B cell (primary cell): Measurements from ENCODE around the gene IFT88. TPM values are rescaled to one million over a fixed set of nuclear protein-coding genes. Genes with fewer than 3 reads are reported as not detected.
A peak's percentile ranks its signal among the peaks of the same experiment; 100 is the strongest.

Experiments
- ATAC-seq: fragments of 200-7000 bp; cut with Tn5 transposase; one replicate; pipeline ENCODE4 v1.10.0; 2021; ENCODE audit warnings: low read depth, mild to moderate bottlenecking, moderate number of reproducible peaks, moderate library complexity
- CTCF ChIA-PET: fragments of 350-600 bp; sonication (Branson Sonifier 250); formaldehyde crosslinking; loops from one replicate; lab custom pipeline; 2021; ENCODE audit warnings: antibody characterized with exemption, inconsistent platforms; lab: Charles Lee
- POLR2A ChIA-PET: fragments of 350-600 bp; sonication (Branson Sonifier 250); formaldehyde crosslinking; loops from one replicate; lab custom pipeline; 2021; ENCODE audit warnings: antibody characterized with exemption; lab: Charles Lee
- DNase-seq: peaks from one replicate; pipeline ENCODE4 v3.0.0; 2013
- H2AFZ ChIP-seq: 2 replicates; pipeline ENCODE4 v1.6.1; 2012; ENCODE audit warnings: mild to moderate bottlenecking, low read depth, low read length; ENCODE audit not compliant: insufficient read depth, poor library complexity, severe bottlenecking
- H3K27ac ChIP-seq, 2 donors: 1 replicate in 1 of 2; 2 replicates in 1 of 2; pipeline ENCODE4 v1.5.1; 2012 to 2013; ENCODE audit warnings: low read length in 2 of 2, mild to moderate bottlenecking in 2 of 2, moderate library complexity in 1 of 2
- H3K27me3 ChIP-seq, 4 experiments: fragments of 200-600 bp in 1 of 4; sonication (generic) in 1 of 4; replicated peaks in 1 of 4; 1 replicate in 2 of 4; 2 replicates in 2 of 4; pipeline versions ENCODE4 v1.6.1 to v1.7.0; 2013 to 2016; ENCODE audit warnings: low read length in 3 of 4, mild to moderate bottlenecking in 2 of 4, mixed read lengths in 1 of 4, moderate library complexity in 1 of 4; ENCODE audit not compliant: insufficient read depth in 4 of 4, control insufficient read depth in 3 of 4; ENCODE audit errors: control extremely low read depth in 1 of 4
- H3K36me3 ChIP-seq, 2 experiments: replicated peaks in 1 of 2; 1 replicate in 1 of 2; 2 replicates in 1 of 2; pipeline versions ENCODE4 v1.6.1 to v1.7.1; 2013; ENCODE audit warnings: low read length in 1 of 2; ENCODE audit not compliant: insufficient read depth in 2 of 2, control insufficient read depth in 1 of 2; ENCODE audit errors: control extremely low read depth in 1 of 2, extremely low read depth in 1 of 2
- H3K4me1 ChIP-seq, 2 donors: fragments of 200-600 bp in 1 of 2; sonication (generic) in 1 of 2; 1 replicate in 1 of 2; 2 replicates in 1 of 2; pipeline versions ENCODE4 v1.5.1 to v1.6.1; 2013 to 2017; ENCODE audit warnings: low read length in 2 of 2; ENCODE audit not compliant: control insufficient read depth in 2 of 2, insufficient read depth in 2 of 2
- H3K4me2 ChIP-seq: replicated peaks from 2 replicates; pipeline ENCODE3; 2012; ENCODE audit warnings: mild to moderate bottlenecking, low read depth, low read length; ENCODE audit not compliant: poor library complexity, severe bottlenecking
- H3K4me3 ChIP-seq, 5 experiments: fragments of 200-600 bp in 1 of 5; sonication (generic) in 1 of 5; 1 replicate in 3 of 5; 2 replicates in 2 of 5; pipeline versions ENCODE4 v1.5.1 to v1.7.0; 2011 to 2016; ENCODE audit warnings: low read length in 4 of 5, mild to moderate bottlenecking in 4 of 5, low read depth in 2 of 5, control low read depth in 1 of 5, moderate library complexity in 1 of 5; ENCODE audit not compliant: insufficient read depth in 1 of 5; ENCODE audit errors: control extremely low read depth in 1 of 5, extremely low read depth in 1 of 5
- H3K79me2 ChIP-seq: fragments of 200-600 bp; sonication (generic); one replicate; pipeline ENCODE4 v1.6.0; 2016; ENCODE audit warnings: low read length; ENCODE audit not compliant: control insufficient read depth, insufficient read depth
- H3K9ac ChIP-seq: fragments of 200-600 bp; sonication (generic); 2 replicates; pipeline ENCODE4 v1.6.1; 2017; ENCODE audit warnings: mild to moderate bottlenecking, low read length, moderate library complexity
- H3K9me3 ChIP-seq, 3 donors: one replicate each; pipeline versions ENCODE4 v1.6.1 to v1.7.1; 2013; ENCODE audit warnings: low read length in 2 of 3; ENCODE audit not compliant: control insufficient read depth in 2 of 3, insufficient read depth in 1 of 3; ENCODE audit errors: control extremely low read depth in 1 of 3
- H4K20me1 ChIP-seq: 2 replicates; pipeline ENCODE4 v1.6.0; 2012; ENCODE audit warnings: mild to moderate bottlenecking, low read length; ENCODE audit not compliant: insufficient read depth, control insufficient read depth, poor library complexity, severe bottlenecking
- H3K27ac Mint-ChIP-seq: one replicate; pipeline ENCODE4 v1.8.0; 2021; ENCODE audit warnings: mixed read lengths
- H3K27me3 Mint-ChIP-seq: one replicate; pipeline ENCODE4 v1.8.0; 2021; ENCODE audit warnings: mixed read lengths
- H3K4me1 Mint-ChIP-seq: one replicate; pipeline ENCODE4 v1.8.0; 2021; ENCODE audit warnings: mixed read lengths
- H3K4me3 Mint-ChIP-seq: one replicate; pipeline ENCODE4 v1.8.0; 2021; ENCODE audit warnings: mixed read lengths
- H3K9me3 Mint-ChIP-seq: one replicate; pipeline ENCODE4 v1.8.0; 2022; ENCODE audit warnings: mixed read lengths; ENCODE audit not compliant: insufficient read depth
- EZH2 ChIP-seq: IDR thresholded peaks from 2 replicates; pipeline ENCODE4 v1.6.1; 2012; ENCODE audit warnings: borderline replicate concordance, low read depth, mild to moderate bottlenecking, moderate library complexity, low read length; ENCODE audit not compliant: insufficient read depth, poor library complexity, severe bottlenecking
- WGBS: methylation state at CpG from one replicate; pipeline ENCODE4 v1.1.5; 2013; ENCODE audit warnings: missing lambda C conversion rate; ENCODE audit not compliant: insufficient coverage; 5-methylcytosine and 5-hydroxymethylcytosine counted together
- intact Hi-C: fragments of 100-400 bp; cut with micrococcal nuclease; formaldehyde crosslinking; loops from one replicate; pipeline ENCODE4 v1.10.0; 2022
- polyA plus RNA-seq: library from polyadenylated mRNA; depleted of rRNA; stranded (reverse); fragments of >200 nt; gene quantifications from 2 replicates; pipeline ENCODE4 v1.2.3, GENCODE V29; 2012
- total RNA-seq, 2 donors: library from RNA; stranded (reverse); fragments of 120-200 nt in 1 of 2; gene quantifications; 1 replicate in 1 of 2; 2 replicates in 1 of 2; pipeline versions ENCODE4 v1.2.3 to v1.2.4, GENCODE V29; 2013 to 2022
- TF ChIP-seq, protein P1 (sequence below): fragments of 200-600 bp; IDR thresholded peaks from one replicate; pipeline ENCODE4 v1.8.0; 2022; ENCODE audit warnings: antibody characterized with exemption, mild to moderate bottlenecking

IFT88 gene
- total and polyA plus RNA-seq, 2 donors (not counting 1 experiment from before 2014, with no cell fraction given), result 8.0 to 23.3 TPM

DNA sequence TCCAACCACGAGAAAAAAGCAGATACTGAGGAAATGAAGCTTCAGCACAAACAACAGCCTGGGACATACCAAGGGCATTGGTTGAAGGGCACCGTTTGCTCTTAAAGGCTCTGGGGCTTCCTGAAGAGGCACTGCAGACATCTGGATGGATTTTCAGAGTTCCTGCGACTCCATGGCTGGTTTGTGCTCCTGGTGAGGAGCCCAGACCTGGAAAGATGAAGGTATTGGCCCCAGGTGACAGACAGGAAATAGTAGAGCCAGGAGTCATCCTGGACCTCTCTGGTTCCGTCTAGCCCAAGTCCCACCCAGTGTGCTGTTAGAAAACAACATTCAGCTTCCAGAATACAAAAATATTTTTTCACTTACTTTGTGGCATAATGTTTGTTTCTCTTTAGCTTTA lies 142.8 kb downstream of the IFT88 start:
- H3K27ac Mint-ChIP-seq, result no peak overlapping the region
- Histone ChIP-seq H3K4me2 (no peak overlapping the region), H3K9ac (no peak overlapping the region), H3K36me3 (no peaks in the 10 kb centered on the region), H3K27ac (no peak overlapping the region), H3K4me3 (no peak overlapping the region), H3K4me1 (peaks cover 0 to 8% of the 10 kb centered on the region in 2 donors), H4K20me1 (no peaks in the 10 kb centered on the region), H3K9me3 (no peaks in the 10 kb centered on the region), H3K27me3 (peaks cover 0 to 4% (median 0%) of the 10 kb centered on the region in 4 experiments), H2AFZ (no peak overlapping the region), H3K79me2 (no peaks in the 10 kb centered on the region)
- CTCF ChIA-PET, result interaction anchor here (1.2 to 5.3 kb wide), 2 partner anchors 119 to 216 kb away, joined by 4 to 35 read pairs; no protein-coding TSS in a partner anchor
- intact Hi-C loops, result loop anchor here (10.0 kb wide), 1 partner anchor 895 kb away; the partner anchor contains the start of gene MICU2
- WGBS, result 80% methylated on average over 4 of the region's 4 CpGs
- no peak for DNase-seq
- H3K9me3 Mint-ChIP-seq, result no peaks in the 10 kb centered on the region
- H3K27me3 Mint-ChIP-seq, result peaks cover 8% of the 10 kb centered on the region
- POLR2A ChIA-PET, result no interaction called here
- no peak for TF ChIP-seq EZH2
- TF ChIP-seq, protein P1, sequence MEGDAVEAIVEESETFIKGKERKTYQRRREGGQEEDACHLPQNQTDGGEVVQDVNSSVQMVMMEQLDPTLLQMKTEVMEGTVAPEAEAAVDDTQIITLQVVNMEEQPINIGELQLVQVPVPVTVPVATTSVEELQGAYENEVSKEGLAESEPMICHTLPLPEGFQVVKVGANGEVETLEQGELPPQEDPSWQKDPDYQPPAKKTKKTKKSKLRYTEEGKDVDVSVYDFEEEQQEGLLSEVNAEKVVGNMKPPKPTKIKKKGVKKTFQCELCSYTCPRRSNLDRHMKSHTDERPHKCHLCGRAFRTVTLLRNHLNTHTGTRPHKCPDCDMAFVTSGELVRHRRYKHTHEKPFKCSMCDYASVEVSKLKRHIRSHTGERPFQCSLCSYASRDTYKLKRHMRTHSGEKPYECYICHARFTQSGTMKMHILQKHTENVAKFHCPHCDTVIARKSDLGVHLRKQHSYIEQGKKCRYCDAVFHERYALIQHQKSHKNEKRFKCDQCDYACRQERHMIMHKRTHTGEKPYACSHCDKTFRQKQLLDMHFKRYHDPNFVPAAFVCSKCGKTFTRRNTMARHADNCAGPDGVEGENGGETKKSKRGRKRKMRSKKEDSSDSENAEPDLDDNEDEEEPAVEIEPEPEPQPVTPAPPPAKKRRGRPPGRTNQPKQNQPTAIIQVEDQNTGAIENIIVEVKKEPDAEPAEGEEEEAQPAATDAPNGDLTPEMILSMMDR, result no peak
- peaks cover 7% of the 10 kb centered on the region for H3K4me1 Mint-ChIP-seq
- ATAC-seq, result no peak
- H3K4me3 Mint-ChIP-seq, result no peak overlapping the region

DNA sequence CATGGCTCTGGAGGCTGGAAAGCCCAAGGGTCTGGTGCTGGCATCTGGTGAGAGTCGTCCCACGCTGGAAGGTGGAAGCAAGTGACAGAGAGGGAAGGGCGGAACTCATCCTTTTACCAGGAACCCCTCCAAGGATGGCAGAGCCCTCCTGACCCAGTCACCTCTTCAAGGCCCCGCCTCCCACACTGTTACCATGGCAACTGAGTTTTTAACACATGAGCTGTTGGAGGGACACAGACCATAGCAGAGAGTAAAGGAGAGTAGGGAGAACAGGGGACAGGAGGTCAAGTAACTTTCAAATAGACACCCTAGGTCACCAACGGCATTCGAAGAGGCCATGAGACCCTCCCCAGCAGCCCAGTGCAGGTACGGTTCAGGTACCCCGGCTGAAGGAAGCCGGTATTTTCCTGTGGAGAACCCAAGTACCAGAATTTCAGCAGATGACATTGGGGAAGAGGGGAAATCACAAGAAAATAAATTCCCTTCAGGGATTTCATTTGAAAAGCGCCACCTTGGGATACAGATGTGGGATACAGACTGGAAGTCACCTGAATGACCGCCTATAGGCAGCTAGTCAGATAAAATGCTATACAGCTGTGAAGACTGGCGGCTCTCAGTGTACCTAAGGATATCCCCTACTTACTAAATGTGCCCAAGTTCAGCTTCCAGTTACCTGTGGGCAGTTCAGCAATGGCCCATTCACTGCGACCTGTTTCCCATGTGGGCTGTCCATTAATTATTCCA lies 144.5 kb downstream of the IFT88 start:
- Histone ChIP-seq H3K9ac (no peak overlapping the region), H3K79me2 (no peaks in the 10 kb centered on the region), H3K27ac (no peak overlapping the region), H3K4me3 (no peak overlapping the region), H2AFZ (no peak overlapping the region), H3K36me3 (no peaks in the 10 kb centered on the region), H3K4me2 (no peak overlapping the region), H3K9me3 (no peaks in the 10 kb centered on the region), H4K20me1 (no peaks in the 10 kb centered on the region), H3K27me3 (peaks cover 0 to 4% (median 0%) of the 10 kb centered on the region in 4 experiments), H3K4me1 (peaks cover 0 to 8% of the 10 kb centered on the region in 2 donors)
- ATAC-seq, result no peak
- WGBS, result 93% methylated on average over 8 of the region's 13 CpGs
- CTCF ChIA-PET, result interaction anchor here (0.7 to 5.3 kb wide), 13 partner anchors 8 to 725 kb away, joined by 3 to 35 read pairs (median 5); partner anchors contain the start of gene IL17D
- intact Hi-C loops, result loop anchor here (1.0 kb wide), 4 partner anchors 7 to 216 kb away; no protein-coding TSS in a partner anchor
- POLR2A ChIA-PET, result no interaction called here
- Mint-ChIP-seq H3K4me1 (peaks cover 7% of the 10 kb centered on the region), H3K9me3 (no peaks in the 10 kb centered on the region), H3K27me3 (peaks cover 8% of the 10 kb centered on the region), H3K27ac (no peak overlapping the region), H3K4me3 (no peak overlapping the region)
- DNase-seq, result peak; percentile 26
- TF ChIP-seq EZH2, result no peak
- TF ChIP-seq, protein P1, result no peak
